ENCODE measurements around the gene DDX11.
A peak's percentile ranks its signal among the peaks of the same experiment; 100 is the strongest.
"Not testable (repeated sequence)": the region's sequence is repeated elsewhere in the genome, so short reads cannot be mapped to it uniquely, and the experiment has no call there.

DDX11 gene

GRCh38 chr12:31127209-31127848, 53.7 kb downstream of the DDX11 start:
- DNase-seq, result peak; percentile 31

GRCh38 chr12:31136581-31136980, 62.9 kb downstream of the DDX11 start:
- DNase-seq, result not testable (repeated sequence)

- peak; percentile 7 for DNase-seq
Measured at GRCh38 chr12:31144768-31145167, 71.1 kb downstream of the DDX11 start.

GRCh38 chr12:31145296-31145695, 71.6 kb downstream of the DDX11 start:
- DNase-seq, result not testable (repeated sequence)

GRCh38 chr12:31147415-31147814, 73.8 kb downstream of the DDX11 start:
- DNase-seq, result not testable (repeated sequence)

- not testable (repeated sequence) for DNase-seq
Measured at GRCh38 chr12:31150766-31151165, 77.1 kb downstream of the DDX11 start.

All from NCI-H2171 treated with DMSO at 0.1 percent for 48 hours (cell line).